NCI-H146 treated with DMSO at 0.1 percent for 48 hours (cell line): Measurements from ENCODE around the gene ST3GAL5.

ENCODE experiments used
- DNase-seq: peaks from one replicate; lab custom pipeline; 2025; ENCODE audit not compliant: unreplicated experiment; lab: John Stamatoyannopoulos, UW

ST3GAL5 gene

GRCh38 chr2:85811180-85812093 lies 77.4 kb downstream of the ST3GAL5 start:
- no peak for DNase-seq

- no peak for DNase-seq
Observed at GRCh38 chr2:85810371-85811179, 78.2 kb downstream of the ST3GAL5 start.

GRCh38 chr2:85807756-85808155 lies 81.0 kb downstream of the ST3GAL5 start:
- no peak for DNase-seq

- DNase-seq: no peak
Observed at GRCh38 chr2:85806358-85807118, 82.3 kb downstream of the ST3GAL5 start.

GRCh38 chr2:85804583-85804982 lies 84.2 kb downstream of the ST3GAL5 start:
- DNase-seq: no peak

GRCh38 chr2:85803704-85804425 lies 84.9 kb downstream of the ST3GAL5 start:
- DNase-seq: no peak

GRCh38 chr2:85802354-85803103 lies 86.3 kb downstream of the ST3GAL5 start:
- DNase-seq: no peak

GRCh38 chr2:85801871-85802270 lies 86.9 kb downstream of the ST3GAL5 start:
- DNase-seq: no peak

- no peak for DNase-seq
Observed at GRCh38 chr2:85800586-85800985, 88.2 kb downstream of the ST3GAL5 start.

- no peak for DNase-seq
Observed at GRCh38 chr2:85799215-85799956, 89.4 kb downstream of the ST3GAL5 start.

- no peak for DNase-seq
Observed at GRCh38 chr2:85797921-85798320, 90.9 kb downstream of the ST3GAL5 start.

- no peak for DNase-seq
Observed at GRCh38 chr2:85797263-85797660, 91.5 kb downstream of the ST3GAL5 start.

GRCh38 chr2:85796341-85797262 lies 92.2 kb downstream of the ST3GAL5 start:
- no peak for DNase-seq

GRCh38 chr2:85796046-85796340 lies 92.8 kb downstream of the ST3GAL5 start:
- DNase-seq: no peak

- no peak for DNase-seq
Observed at GRCh38 chr2:85795331-85796045, 93.3 kb downstream of the ST3GAL5 start.

GRCh38 chr2:85794491-85795121 lies 94.2 kb downstream of the ST3GAL5 start:
- DNase-seq: no peak

- no peak for DNase-seq
Observed at GRCh38 chr2:85794038-85794441, 94.8 kb downstream of the ST3GAL5 start.
